Measurements from ENCODE around the gene ULBP1.
"Not testable (repeated sequence)": the region's sequence is repeated elsewhere in the genome, so short reads cannot be mapped to it uniquely, and the experiment has no call there.

ULBP1 gene

DNA sequence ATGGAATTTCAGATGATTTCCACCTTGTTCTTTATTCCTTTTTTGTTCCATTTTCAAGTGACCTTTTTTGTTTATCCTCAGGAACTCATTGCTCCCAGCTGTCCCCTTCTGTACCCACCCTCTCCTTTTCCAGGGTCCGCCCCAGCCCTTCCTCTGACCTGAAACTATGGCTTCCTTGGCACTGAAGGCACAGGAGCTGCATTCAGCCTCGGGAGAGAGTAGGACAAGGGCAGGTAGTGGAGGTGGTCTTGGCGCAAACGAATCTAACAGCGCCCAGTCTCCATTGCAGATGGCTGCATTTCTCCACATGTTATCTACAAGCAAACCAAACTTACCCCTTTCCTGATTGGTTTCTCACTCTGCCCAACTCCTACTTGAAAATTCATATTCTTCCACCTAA, 30.7 kb upstream of the ULBP1 start:
- DNase-seq: no peak

- DNase-seq: no peak
Observed at GRCh38 chr6:149933461-149933860, 30.3 kb upstream of the ULBP1 start.

- DNase-seq: peak in 32 of 56 donors; percentile 3 to 78 (median 26)
Observed at GRCh38 chr6:149934249-149935156, 29.2 kb upstream of the ULBP1 start.

DNA sequence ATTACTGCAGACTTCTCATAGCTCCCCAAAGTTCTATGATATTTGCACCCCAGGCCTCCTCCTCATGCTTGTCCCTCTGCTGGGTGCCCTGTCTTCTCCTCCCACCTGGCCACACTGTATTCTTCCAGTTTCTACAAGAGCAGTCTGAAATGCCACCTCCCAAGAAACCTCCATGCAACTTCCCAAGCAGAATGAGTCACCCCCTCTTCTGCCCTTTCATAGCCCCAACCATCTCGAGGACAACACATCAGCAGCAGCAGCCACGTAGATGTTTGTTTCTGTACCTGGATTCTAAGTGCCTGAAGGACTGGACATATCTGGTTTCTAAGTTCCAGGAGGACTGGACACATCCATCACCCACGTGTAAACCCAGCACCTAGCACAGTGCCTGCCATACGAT, 28.5 kb upstream of the ULBP1 start:
- DNase-seq: no peak

- DNase-seq: no peak
Observed at GRCh38 chr6:149935668-149936067, 28.1 kb upstream of the ULBP1 start.

- DNase-seq: no peak
Observed at GRCh38 chr6:149936743-149937142, 27.0 kb upstream of the ULBP1 start.

GRCh38 chr6:149938013-149938570, 25.7 kb upstream of the ULBP1 start:
- not testable (repeated sequence) for DNase-seq

DNA sequence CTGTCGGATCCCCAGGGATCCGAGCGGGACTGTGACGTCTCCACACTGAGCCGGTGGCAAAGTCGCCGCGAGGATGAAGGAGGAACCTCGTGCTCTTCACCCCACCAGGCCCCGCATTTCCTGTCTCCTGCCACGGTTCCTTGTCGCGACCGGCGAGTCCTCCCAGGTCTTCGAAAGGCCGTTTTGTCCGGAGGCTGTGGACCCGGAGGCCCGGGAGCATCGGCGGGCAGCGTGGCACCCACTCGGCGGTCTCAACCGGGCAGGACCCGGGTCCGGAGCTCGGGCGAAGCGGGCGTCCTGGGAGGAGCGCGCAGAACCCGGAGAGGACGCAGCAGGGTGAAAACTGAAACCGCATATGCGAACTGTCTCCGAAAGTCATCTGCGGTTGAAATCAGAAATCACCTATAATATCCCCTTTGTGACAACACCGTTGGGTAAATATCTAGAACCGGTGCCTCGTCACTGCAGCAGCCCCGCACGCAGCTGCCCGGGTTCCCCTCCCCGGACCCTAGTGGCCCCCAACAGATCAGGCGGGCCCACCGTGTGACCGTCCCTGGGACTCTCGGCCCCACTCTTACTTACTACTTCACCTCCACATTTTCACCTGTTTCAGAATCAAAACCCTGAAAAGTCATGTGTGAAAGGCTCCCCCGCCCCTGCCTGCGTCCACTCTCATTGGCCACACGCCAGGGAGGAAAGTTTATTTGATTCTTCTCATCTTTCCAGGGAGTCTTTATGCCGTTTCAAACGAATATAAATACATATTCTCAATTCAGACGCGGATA, 25.0 kb upstream of the ULBP1 start:
- no peak for DNase-seq

DNA sequence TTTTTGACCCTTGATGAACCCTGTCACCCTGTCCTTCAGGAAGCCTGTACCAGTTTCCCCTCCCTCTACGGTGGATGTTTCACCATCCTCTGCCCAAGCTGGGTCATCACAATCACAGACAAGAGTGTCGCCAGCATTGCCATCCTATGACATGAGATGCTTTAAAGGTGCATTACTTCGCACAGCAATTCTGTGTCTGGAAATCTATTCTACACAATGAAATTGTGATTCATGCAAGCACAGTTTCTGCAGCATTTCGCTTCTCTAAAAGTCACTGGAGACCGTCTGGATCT, 24.4 kb upstream of the ULBP1 start:
- DNase-seq: no peak

DNA sequence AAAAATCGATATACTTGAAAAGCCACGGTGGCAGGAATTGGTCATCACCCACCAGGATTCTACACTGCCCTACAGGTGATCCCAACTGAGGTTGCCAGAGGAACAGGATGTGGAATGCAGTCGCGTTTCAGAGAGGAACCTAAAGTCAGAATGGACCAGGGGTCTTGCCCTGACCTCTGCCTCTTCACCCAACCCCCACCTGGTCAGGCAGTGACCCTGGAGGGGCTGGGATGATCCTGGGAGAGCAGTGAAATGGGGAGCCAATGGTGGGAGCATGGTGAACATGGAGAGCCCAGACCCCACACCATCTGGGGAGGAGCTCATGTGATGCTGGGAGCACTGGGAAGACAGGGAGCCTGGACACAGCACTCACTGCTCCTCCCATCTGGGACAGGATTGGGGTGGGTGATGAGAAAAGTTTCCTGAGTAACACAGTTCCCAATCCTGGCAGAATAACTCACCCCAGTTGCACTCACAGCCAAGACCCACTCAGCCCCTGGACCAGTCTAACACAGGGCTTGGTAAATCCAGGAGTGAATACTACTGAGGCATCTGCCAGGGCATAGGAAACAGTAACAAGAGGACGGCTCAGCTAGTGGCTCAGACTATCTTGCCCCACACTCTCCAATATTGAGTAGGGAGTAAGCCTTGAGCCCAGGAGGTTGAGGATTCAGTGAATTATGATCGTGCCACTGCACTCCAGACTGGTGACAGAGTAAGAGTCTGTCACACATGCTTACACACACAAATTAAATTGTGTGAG, 23.7 kb upstream of the ULBP1 start:
- DNase-seq: no peak

DNA sequence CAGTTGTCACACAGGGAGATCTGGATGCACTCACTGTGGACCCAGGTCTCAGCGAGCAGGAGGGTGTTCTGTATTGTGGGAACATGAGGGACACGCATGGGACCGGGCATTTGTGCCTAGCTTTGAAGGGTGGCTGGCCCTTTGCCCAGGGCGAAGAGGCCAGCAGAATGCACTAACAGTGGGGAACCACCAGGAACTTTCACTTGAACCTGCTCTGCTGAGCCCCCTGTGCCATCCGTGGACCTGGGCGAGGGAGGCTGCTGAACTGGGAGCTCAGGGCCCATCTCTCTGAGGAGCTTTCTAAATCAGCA, 23.1 kb upstream of the ULBP1 start:
- no peak for DNase-seq

DNA sequence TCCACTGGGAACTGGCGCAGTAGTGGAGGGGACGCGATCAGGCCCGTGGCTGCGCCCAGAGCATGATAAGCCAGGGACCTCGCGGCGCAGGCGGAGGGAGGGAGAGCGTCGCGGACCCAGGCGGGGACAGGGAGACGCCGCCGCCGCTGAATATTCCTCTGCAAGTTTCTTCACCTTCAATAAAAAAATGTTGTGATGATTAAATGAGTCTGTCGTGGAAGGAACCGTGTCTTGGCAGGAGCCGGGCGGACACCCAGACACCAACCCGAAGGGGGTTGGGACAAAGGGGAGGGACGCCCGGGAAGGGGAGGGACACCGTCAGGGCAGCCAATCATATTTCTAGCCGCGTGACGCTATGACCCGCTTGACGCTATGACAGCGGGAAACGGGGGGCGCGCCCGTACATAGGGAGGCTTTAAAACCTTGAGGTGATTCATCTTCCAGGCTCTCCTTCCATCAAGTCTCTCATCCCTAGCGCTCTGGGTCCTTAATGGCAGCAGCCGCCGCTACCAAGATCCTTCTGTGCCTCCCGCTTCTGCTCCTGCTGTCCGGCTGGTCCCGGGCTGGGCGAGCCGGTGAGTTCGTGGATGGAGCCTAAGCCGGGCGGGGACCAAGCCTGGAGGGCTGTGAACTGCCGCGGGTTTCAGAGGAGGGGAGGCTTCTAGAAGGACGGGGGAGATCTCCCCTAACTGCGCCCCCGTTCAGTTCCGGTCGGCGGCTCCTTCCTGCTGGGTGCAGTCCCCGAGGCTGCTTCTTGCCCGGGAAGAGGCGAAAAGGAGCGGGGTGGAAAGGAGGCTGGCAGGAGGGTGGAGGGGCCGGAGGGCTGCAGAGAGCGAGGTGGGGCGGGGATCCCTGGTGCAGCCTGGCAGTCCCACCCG, 21.9 kb upstream of the ULBP1 start, which contains the start of gene ULBP2:
Gene ULBP2, plus strand, starts transcription at position 432 of the 878 bp plus-strand sequence. Its CDS starts 59 bp downstream, at position 491.
- peak in 53 of 56 donors; percentile 10 to 89 (median 64) for DNase-seq

DNA sequence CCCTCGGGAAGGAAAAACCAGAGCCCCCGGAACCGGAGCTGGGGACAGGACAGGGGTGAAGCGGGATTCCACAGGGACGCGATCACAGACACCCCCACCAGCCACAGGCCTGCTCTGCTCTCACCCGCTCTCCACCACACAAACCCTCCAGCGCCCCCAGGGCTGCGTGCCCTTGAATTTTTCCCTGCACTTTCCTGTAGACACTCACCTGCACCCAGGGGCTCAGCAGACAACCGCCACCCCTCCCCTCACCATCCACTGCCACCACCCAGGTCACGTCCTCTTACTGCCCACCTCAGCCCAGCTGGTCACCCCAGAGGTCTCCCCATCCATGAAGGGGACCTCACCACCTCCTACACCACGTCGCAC, 21.3 kb upstream of the ULBP1 start:
- no peak for DNase-seq

DNA sequence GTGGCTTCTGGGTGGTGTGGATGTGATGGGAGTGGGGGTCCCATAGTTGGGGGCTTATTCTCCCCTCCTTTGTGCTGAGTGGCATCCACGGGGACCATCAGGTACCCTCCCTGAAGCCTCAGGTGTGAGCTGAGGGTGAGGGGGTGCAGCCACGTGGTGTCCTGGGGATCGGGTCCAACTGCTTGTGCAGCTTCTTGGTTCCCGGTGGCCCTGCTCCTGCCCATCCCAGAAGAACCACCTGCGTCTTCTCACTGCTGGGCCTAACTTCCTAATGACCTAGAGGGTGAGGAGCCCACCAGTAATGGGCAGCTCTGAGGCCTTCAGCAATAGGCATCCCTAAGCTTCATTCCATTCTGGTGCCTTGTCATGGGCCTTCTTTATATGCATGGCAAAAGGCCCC, 20.4 kb upstream of the ULBP1 start:
- not testable (repeated sequence) for DNase-seq

GRCh38 chr6:149945276-149945675, 18.5 kb upstream of the ULBP1 start:
- DNase-seq: not testable (repeated sequence)

DNA sequence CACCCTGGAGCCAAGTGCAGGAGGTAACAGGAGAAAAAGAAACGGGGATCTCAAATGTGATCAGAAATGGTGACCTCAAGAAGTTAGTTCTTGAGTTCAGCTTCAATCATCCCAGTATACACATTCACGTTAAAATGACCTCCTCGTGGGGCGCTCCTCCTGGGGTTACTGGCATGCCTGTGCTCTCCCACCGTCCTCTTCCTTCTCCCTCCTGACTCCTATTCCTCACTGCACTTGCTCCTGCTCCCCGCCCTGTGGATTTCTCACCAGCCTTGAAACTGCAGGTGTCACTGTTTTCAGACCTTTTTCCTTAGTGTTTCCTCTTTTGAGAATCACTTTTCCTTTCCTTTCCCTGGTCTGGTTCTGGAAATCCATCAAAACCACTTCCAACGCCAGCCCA, 17.1 kb upstream of the ULBP1 start:
- not testable (repeated sequence) for DNase-seq

DNA sequence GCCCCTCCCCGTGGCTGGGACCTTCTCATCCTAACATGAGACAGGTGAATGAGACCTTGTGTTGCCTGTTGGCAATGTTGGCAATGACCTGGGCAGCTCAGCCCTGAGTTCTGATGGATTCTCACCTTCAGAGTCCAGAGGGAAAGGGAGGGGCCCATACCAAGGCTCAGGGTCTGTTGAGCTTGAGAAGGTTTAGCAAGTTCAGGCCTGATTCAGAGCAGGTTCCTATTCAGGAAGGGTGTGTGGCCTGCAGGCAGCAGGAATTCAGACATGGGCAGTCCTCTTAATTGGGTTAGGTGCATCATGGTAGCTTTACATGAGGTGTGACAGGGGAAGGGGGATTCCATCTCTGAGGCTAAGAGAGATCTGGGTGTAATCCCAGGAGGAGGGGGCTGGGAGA, 16.2 kb upstream of the ULBP1 start:
- not testable (repeated sequence) for DNase-seq

- no peak for DNase-seq
Observed at GRCh38 chr6:149948011-149948410, 15.7 kb upstream of the ULBP1 start.

- DNase-seq: no peak
Observed at GRCh38 chr6:149948616-149949015, 15.1 kb upstream of the ULBP1 start.

DNA sequence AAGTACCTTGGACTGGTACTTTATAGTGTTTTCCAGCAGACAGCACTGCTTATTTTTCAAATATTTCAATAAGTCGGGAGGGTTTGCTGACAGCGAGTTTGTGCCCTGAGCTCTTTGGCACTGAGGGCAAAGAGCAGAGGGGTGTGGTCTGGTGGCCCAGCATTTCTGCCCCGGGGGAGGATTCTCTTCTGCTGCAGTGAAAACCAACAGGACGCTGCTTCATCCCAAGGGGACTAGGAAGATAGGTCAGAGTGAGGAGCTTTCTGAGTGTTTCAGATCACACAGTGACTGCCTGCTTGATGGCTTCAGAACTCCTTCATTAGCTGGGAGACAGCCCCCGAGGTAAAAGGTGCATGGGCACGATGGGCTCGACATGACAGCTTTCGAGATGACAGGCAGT, 13.3 kb upstream of the ULBP1 start:
- DNase-seq: no peak

- DNase-seq: no peak
Observed at GRCh38 chr6:149951096-149951495, 12.6 kb upstream of the ULBP1 start.
